Pancreas (tissue), 10 donors: Measurements from ENCODE around the gene NTN1. TPM values are rescaled to one million over a fixed set of nuclear protein-coding genes. Genes with fewer than 3 reads are reported as not detected.

Source experiments
- ATAC-seq, 4 donors: fragments of 200-7000 bp; cut with Tn5 transposase; one replicate each; pipeline versions ENCODE4 v1.8.0 to v1.9.1; 2020; ENCODE audit warnings: mild to moderate bottlenecking in 4 of 4, moderate library complexity in 4 of 4
- DNase-seq, 6 donors: peaks; one replicate each; pipeline ENCODE4 v3.0.0-alpha.2; 2020
- FAIRE-seq: peaks from 2 replicates; lab custom pipeline; 2012; peaks lifted over from hg19 to GRCh38; lab: Jason Lieb, UNC
- H3K27ac ChIP-seq, 4 donors: fragments of 200-600 bp; sonication (generic); 1 replicate in 3 of 4; 2 replicates in 1 of 4; pipeline versions ENCODE4 v1.5.0 to v1.8.0; 2020
- H3K27me3 ChIP-seq, 4 donors: fragments of 200-600 bp; one replicate each; pipeline ENCODE4 v1.8.0; 2021
- H3K36me3 ChIP-seq, 3 donors: fragments of 200-600 bp; sonication (generic) in 1 of 3; one replicate each; pipeline versions ENCODE4 v1.5.0 to v1.8.0; 2020 to 2021
- H3K4me1 ChIP-seq, 3 donors: fragments of 200-600 bp; one replicate each; pipeline ENCODE4 v1.8.0; 2021
- H3K4me3 ChIP-seq, 4 donors: fragments of 200-600 bp; sonication (generic) in 2 of 4; one replicate each; pipeline versions ENCODE4 v1.5.0 to v1.8.0; 2020 to 2021
- H3K9me3 ChIP-seq, 4 donors: fragments of 200-600 bp; one replicate each; pipeline ENCODE4 v1.8.0; 2021
- CTCF ChIP-seq, 4 donors: fragments of 200-600 bp; sonication (generic) in 3 of 4; IDR thresholded peaks; one replicate each; pipeline versions ENCODE4 v1.5.0 to v1.8.0; 2021; ENCODE audit warnings: antibody characterized with exemption in 4 of 4
- WGBS, 2 donors: extraction: QIAGEN DNeasy Blood & Tissue Kit; methylation state at CpG; one replicate each; pipeline ENCODE4 v1.1.7; 2013; 5-methylcytosine and 5-hydroxymethylcytosine counted together
- intact Hi-C, 3 donors: fragments of 100-400 bp; cut with DNase I; formaldehyde crosslinking; loops; one replicate each; pipeline versions ENCODE4 v1.11.1 to v1.14.2; 2022
- polyA plus RNA-seq, 2 donors: library from polyadenylated mRNA; stranded (reverse); fragments of 200-250 nt; gene quantifications; one replicate each; pipeline ENCODE4 v1.2.3, GENCODE V29; 2013
- total RNA-seq, 6 donors: library from RNA; stranded (reverse); fragmentation: NEBNext Ultra II Directional in 4 of 6; extraction: Animal tissue kit (Norgen Biotek cat#: 25700) in 4 of 6; gene quantifications; one replicate each; pipeline versions ENCODE4 v1.2.1 to v1.2.4, GENCODE V29; 2021 to 2023
- donor health status: healthy with polysubstance abuse.
- donor health status: DM: no; HTN: no; CAD: no; lungs with moderate emphysema.
- donor health status: DM: no; HTN: no; CAD: no.
- donor health status: control.
- donor health status: control.
- donor health status: Bipolar disorder and iron deficiency.
- donor health status: DM: yes; HTN: yes; CAD: no.
- donor health status: DM: no; HTN: no; CAD: no.
- donor health status: DM: no; HTN: no; CAD: no.
- donor health status: DM: yes; HTN: yes; CAD: no.

Gene NTN1
- total and polyA plus RNA-seq, 8 donors, result 1.8 to 4.3 (median 2.5) TPM

GRCh38 chr17:9189870-9190269, 168.6 kb downstream of the NTN1 start:
- Histone ChIP-seq H3K27ac (no peak overlapping the region), H3K36me3 (no peaks in the 10 kb centered on the region), H3K9me3 (no peaks in the 10 kb centered on the region), H3K4me3 (no peak overlapping the region), H3K27me3 (no peaks in the 10 kb centered on the region), H3K4me1 (no peaks in the 10 kb centered on the region)
- FAIRE-seq, result no peak
- ATAC-seq, result no peak
- WGBS, 2 donors, result 77 to 78% methylated on average over 3 of the region's 3 CpGs
- intact Hi-C loops, result no loop called here
- DNase-seq, result no peak
- no peak for TF ChIP-seq CTCF (IDR thresholded peaks at IDR 0.05)

DNA sequence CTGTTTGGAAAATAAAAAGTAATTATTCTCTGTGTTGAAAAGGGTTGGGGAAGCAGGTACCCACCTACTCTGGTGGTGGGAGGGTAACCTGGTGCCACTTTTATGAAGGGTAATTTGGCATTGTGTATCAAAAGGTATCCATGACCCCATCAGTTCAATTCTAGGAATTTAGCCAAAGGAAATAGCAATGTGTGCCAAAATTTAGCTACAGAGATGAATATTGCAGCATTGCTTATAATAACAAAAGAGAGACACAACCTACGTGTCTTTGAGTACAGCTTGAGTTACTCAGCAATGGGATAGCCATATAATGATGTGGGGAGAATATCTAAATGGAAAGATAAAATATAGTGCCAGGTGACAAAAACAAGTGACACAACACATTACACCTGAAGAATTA, 170.7 kb downstream of the NTN1 start:
- H3K9me3 ChIP-seq, result no peaks in the 10 kb centered on the region
- H3K27me3 ChIP-seq, result no peaks in the 10 kb centered on the region
- WGBS, 2 donors, result 23 to 33% methylated on average over 1 of the region's 1 CpG
- intact Hi-C loops, result no loop called here
- no peaks in the 10 kb centered on the region for H3K36me3 ChIP-seq
- DNase-seq, result no peak
- peak in 2 of 4 donors; percentile 40 to 56 for ATAC-seq
- H3K4me3 ChIP-seq, result no peak overlapping the region
- no peak overlapping the region for H3K27ac ChIP-seq
- no peak for TF ChIP-seq CTCF (IDR thresholded peaks at IDR 0.05)
- FAIRE-seq, result no peak
- no peaks in the 10 kb centered on the region for H3K4me1 ChIP-seq

GRCh38 chr17:9195411-9195810, 174.1 kb downstream of the NTN1 start:
- 84 to 88% methylated on average over 6 of the region's 6 CpGs for WGBS, 2 donors
- FAIRE-seq (no peak), ATAC-seq (no peak), DNase-seq (no peak)
- Histone ChIP-seq H3K27ac (no peak overlapping the region), H3K4me3 (no peak overlapping the region), H3K27me3 (no peaks in the 10 kb centered on the region), H3K4me1 (no peaks in the 10 kb centered on the region), H3K36me3 (no peaks in the 10 kb centered on the region), H3K9me3 (no peaks in the 10 kb centered on the region)
- intact Hi-C loops, result loop anchor here in 1 of 3 donors (5.0 kb wide), 1 partner anchor 48 kb away; no protein-coding TSS in a partner anchor
- no peak for TF ChIP-seq CTCF (IDR thresholded peaks at IDR 0.05)

DNA sequence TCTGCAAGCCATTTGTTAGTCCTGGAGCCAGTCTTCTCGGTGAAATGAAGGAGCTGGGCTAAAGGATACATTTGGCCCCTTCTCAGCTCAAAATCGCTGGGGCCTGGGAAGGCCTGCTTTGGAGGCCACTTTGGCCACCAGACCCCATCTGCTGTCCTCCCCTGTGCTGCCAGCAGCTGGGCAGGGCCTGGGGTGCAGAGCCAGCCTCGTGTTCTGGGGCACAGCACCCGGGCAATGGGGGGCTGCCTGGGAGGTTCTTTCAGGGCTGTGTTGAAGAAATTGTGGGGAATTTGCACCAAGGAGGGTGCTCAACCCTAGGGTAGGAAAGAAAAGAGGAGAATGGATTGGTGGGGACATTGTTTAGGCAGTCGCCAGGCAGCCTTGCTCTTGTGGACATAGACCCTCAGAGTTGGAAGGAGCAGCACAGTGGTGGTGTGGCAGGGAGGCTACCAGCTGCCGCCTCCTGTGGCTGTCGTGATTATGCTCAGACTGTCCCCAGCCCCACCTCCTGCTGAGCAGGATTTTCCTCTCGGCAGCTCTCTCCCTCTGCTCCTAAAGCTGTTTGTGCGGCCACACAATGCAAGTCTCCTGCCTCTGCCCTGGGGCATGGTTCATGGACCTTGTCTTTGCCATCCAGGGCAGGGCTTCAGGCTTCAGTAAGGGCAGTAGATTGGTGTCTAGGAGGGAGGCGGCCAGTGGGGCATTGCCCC, 174.8 kb downstream of the NTN1 start:
- H3K9me3 ChIP-seq, result no peaks in the 10 kb centered on the region
- WGBS, 2 donors, result 62 to 73% methylated on average over 10 of the region's 10 CpGs
- DNase-seq (no peak), ATAC-seq (peak in 3 of 4 donors; percentile 56 to 70 (median 70)), FAIRE-seq (no peak)
- no peaks in the 10 kb centered on the region for H3K27me3 ChIP-seq
- H3K4me3 ChIP-seq, result no peak overlapping the region
- no peak for TF ChIP-seq CTCF (IDR thresholded peaks at IDR 0.05)
- intact Hi-C loops, result loop anchor here in 1 of 3 donors (5.0 kb wide), 1 partner anchor 49 kb away; no protein-coding TSS in a partner anchor
- no peak overlapping the region for H3K27ac ChIP-seq
- H3K36me3 ChIP-seq, result no peaks in the 10 kb centered on the region
- H3K4me1 ChIP-seq, result no peaks in the 10 kb centered on the region
